Thyroid gland (tissue), 4 donors: ENCODE data around the gene WNT3A.

Source experiments
- POLR2A ChIP-seq, 2 donors: fragments of 450-650 bp; IDR thresholded peaks; one replicate each; pipeline ENCODE4 v1.6.1; 2017; ENCODE audit warnings: antibody characterized with exemption in 2 of 2, mild to moderate bottlenecking in 2 of 2, moderate library complexity in 1 of 2
- TF ChIP-seq, protein P1 (sequence below), 6 experiments: fragments of 200-600 bp in 3 of 6; fragments of 450-650 bp in 3 of 6; sonication (generic) in 3 of 6; IDR thresholded peaks; one replicate each; pipeline ENCODE4 v1.5.1; 2016 to 2019; ENCODE audit warnings: antibody characterized with exemption in 6 of 6, mild to moderate bottlenecking in 2 of 6, inconsistent platforms in 1 of 6, moderate library complexity in 1 of 6

DNA sequence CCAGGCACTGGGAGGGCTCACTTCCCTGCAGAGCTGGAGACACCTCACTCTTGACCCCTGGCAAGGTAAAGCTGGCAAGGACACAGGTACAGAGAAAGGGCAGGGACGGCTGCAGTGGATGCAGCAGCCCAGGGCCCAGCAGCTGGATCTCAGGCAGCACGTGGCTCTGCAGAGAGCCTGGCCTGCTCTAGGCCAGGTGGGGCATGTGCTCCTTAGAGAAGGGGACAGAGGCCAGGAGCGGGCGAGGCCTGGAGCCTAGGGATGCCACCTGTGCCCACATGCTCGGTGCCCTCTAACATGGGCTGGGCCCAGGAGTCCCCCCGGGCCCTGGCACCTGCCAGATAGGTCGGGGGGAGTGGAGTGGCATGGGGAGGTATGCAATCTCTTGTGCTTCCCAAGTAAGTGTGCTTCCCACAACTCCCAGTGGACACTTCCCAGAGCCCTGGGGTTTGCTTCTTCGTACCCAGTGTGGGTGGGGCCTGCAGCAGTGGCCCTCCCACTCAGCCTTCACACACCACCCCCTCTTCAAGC lies 30.0 kb downstream of the WNT3A start:
- TF ChIP-seq, protein P1, sequence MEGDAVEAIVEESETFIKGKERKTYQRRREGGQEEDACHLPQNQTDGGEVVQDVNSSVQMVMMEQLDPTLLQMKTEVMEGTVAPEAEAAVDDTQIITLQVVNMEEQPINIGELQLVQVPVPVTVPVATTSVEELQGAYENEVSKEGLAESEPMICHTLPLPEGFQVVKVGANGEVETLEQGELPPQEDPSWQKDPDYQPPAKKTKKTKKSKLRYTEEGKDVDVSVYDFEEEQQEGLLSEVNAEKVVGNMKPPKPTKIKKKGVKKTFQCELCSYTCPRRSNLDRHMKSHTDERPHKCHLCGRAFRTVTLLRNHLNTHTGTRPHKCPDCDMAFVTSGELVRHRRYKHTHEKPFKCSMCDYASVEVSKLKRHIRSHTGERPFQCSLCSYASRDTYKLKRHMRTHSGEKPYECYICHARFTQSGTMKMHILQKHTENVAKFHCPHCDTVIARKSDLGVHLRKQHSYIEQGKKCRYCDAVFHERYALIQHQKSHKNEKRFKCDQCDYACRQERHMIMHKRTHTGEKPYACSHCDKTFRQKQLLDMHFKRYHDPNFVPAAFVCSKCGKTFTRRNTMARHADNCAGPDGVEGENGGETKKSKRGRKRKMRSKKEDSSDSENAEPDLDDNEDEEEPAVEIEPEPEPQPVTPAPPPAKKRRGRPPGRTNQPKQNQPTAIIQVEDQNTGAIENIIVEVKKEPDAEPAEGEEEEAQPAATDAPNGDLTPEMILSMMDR (IDR thresholded peaks at IDR 0.05), result no peak
- no peak for TF ChIP-seq POLR2A (IDR thresholded peaks at IDR 0.05)
